NT2/D1 (cell line): ENCODE results near the gene GPATCH1.

Experiments used
- SUZ12 ChIP-seq: IDR thresholded peaks from 2 replicates; pipeline ENCODE4 v1.6.1; 2011; ENCODE audit not compliant: insufficient read length, insufficient read depth; ENCODE audit errors: extremely low read depth
- ZNF274 ChIP-seq: IDR thresholded peaks from 2 replicates; pipeline ENCODE4 v1.6.1; 2011; ENCODE audit warnings: mild to moderate bottlenecking, low read depth, low read length

DNA sequence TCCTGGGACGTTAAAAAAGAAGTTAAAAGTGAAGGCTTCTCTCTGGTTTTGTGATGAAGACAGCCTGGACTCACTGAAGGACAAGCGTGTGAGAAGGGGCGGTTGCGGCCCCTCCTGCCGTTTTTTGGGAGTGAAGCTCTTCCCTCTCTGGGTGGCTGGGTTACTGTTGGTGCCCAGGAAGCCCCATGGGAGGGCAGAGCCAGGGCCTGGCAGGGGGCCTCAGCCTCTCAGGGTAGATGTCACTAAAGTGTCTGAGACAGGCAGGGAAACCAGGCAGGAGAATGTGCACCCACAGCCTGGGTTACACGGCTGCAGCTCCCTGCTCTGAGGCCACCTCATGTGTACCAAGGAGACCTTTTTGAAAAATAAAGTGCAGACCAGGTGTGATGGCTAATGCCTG is 49.5 kb downstream of the GPATCH1 start:
- TF ChIP-seq SUZ12, result no peak
- TF ChIP-seq ZNF274, result no peak
